Keratinocyte (primary cell): ENCODE results near the gene DMRTB1. TPM values are rescaled to one million over a fixed set of nuclear protein-coding genes. Genes with fewer than 3 reads are reported as not detected.

Experiments
- DNase-seq: peaks from one replicate; pipeline ENCODE4 v3.0.0-alpha.2; 2011; ENCODE audit warnings: low read depth, missing footprints, low spot score
- FAIRE-seq: peaks from 2 replicates; lab custom pipeline; 2011; peaks lifted over from hg19 to GRCh38; lab: Jason Lieb, UNC
- H2AFZ ChIP-seq: 2 replicates; pipeline ENCODE4 v1.6.0; 2012; ENCODE audit warnings: low read length, control low read depth, inconsistent platforms; ENCODE audit not compliant: control insufficient read depth
- H3K27ac ChIP-seq: 2 replicates; pipeline ENCODE4 v1.5.1; 2011; ENCODE audit warnings: low read length; ENCODE audit not compliant: control insufficient read depth, insufficient read depth
- H3K27me3 ChIP-seq: 3 replicates; pipeline ENCODE4 v1.6.0; 2011; ENCODE audit warnings: low read length; ENCODE audit not compliant: control insufficient read depth, insufficient read depth; ENCODE audit errors: extremely low read depth
- H3K36me3 ChIP-seq, 2 experiments: 2 replicates in 1 of 2; 3 replicates in 1 of 2; pipeline ENCODE4 v1.5.1; 2011; ENCODE audit warnings: low read length in 2 of 2, mild to moderate bottlenecking in 1 of 2; ENCODE audit not compliant: control insufficient read depth in 2 of 2, insufficient read depth in 2 of 2; ENCODE audit errors: extremely low read depth in 1 of 2
- H3K4me1 ChIP-seq: 3 replicates; pipeline ENCODE4 v1.5.1; 2011; ENCODE audit warnings: low read length; ENCODE audit not compliant: control insufficient read depth, insufficient read depth; ENCODE audit errors: extremely low read depth
- H3K4me2 ChIP-seq: 3 replicates; pipeline ENCODE4 v1.6.0; 2011; ENCODE audit warnings: low read depth, low read length; ENCODE audit not compliant: control insufficient read depth, insufficient read depth; ENCODE audit errors: extremely low read depth
- H3K4me3 ChIP-seq, 3 experiments: fragments of 200-600 bp in 1 of 3; sonication (generic) in 1 of 3; 2 replicates in 2 of 3; 3 replicates in 1 of 3; pipeline ENCODE4 v1.5.1; 2011 to 2016; ENCODE audit warnings: low read length in 3 of 3, mild to moderate bottlenecking in 3 of 3, control low read depth in 2 of 3, inconsistent platforms in 1 of 3, low read depth in 1 of 3, mixed read lengths in 1 of 3, mixed run types in 1 of 3, moderate library complexity in 1 of 3; ENCODE audit not compliant: control insufficient read depth in 2 of 3, insufficient read depth in 2 of 3; ENCODE audit errors: extremely low read depth in 1 of 3
- H3K79me2 ChIP-seq: 2 replicates; pipeline ENCODE4 v1.6.0; 2012; ENCODE audit warnings: low read length; ENCODE audit not compliant: control insufficient read depth, insufficient read depth
- H3K9ac ChIP-seq: 3 replicates; pipeline ENCODE4 v1.6.0; 2011; ENCODE audit warnings: low read length; ENCODE audit not compliant: control insufficient read depth, insufficient read depth; ENCODE audit errors: extremely low read depth
- H3K9me1 ChIP-seq: 3 replicates; pipeline ENCODE4 v1.6.0; 2011; ENCODE audit warnings: low read length; ENCODE audit not compliant: control insufficient read depth, insufficient read depth; ENCODE audit errors: extremely low read depth
- H3K9me3 ChIP-seq: 2 replicates; pipeline ENCODE4 v1.5.1; 2012; ENCODE audit warnings: low read depth, low read length; ENCODE audit not compliant: control insufficient read depth
- H4K20me1 ChIP-seq: 3 replicates; pipeline ENCODE4 v1.6.0; 2011; ENCODE audit warnings: low read length; ENCODE audit not compliant: control insufficient read depth, insufficient read depth; ENCODE audit errors: extremely low read depth
- EZH2 ChIP-seq: IDR thresholded peaks from one replicate; pipeline ENCODE4 v1.6.1; 2012; ENCODE audit warnings: inconsistent platforms, mild to moderate bottlenecking, low read length, moderate library complexity
- dilution Hi-C: fragments of 300-500 bp; cut with MboI; formaldehyde crosslinking; loops from one replicate; pipeline ENCODE4 v1.7.0; 2020; ENCODE audit warnings: low sequenced_read_pairs; ENCODE audit not compliant: extremely low pct_ligation_motif_present
- polyA plus RNA-seq, 5 experiments: library from polyadenylated mRNA; depleted of rRNA in 3 of 5; stranded (reverse) in 3 of 5; stranded (forward) in 1 of 5; unstranded in 1 of 5; fragments of >200 nt; gene quantifications; 1 replicate in 1 of 5; 2 replicates in 3 of 5; 3 replicates in 1 of 5; pipeline versions ENCODE4 v1.2.1 to v1.2.3, GENCODE V29; 2011 to 2012; ENCODE audit warnings: missing spikeins in 2 of 5, low read depth in 1 of 5, low replicate concordance in 1 of 5
- TF ChIP-seq, protein P1 (sequence below), 3 experiments: IDR thresholded peaks in 1 of 3; conservative IDR thresholded peaks in 1 of 3; optimal IDR thresholded peaks in 1 of 3; 2 replicates in 2 of 3; 3 replicates in 1 of 3; pipeline versions ENCODE3 to v1.5.1; 2011; ENCODE audit warnings: low read length in 3 of 3, mild to moderate bottlenecking in 3 of 3, moderate library complexity in 2 of 3, control low read depth in 1 of 3, inconsistent platforms in 1 of 3; ENCODE audit not compliant: insufficient read depth in 2 of 3; ENCODE audit errors: extremely low read depth in 1 of 3

DMRTB1 gene
- polyA plus RNA-seq, 1 donor (not counting 4 experiments of a cell fraction or from before 2014, with no cell fraction given) = not detected

DNA sequence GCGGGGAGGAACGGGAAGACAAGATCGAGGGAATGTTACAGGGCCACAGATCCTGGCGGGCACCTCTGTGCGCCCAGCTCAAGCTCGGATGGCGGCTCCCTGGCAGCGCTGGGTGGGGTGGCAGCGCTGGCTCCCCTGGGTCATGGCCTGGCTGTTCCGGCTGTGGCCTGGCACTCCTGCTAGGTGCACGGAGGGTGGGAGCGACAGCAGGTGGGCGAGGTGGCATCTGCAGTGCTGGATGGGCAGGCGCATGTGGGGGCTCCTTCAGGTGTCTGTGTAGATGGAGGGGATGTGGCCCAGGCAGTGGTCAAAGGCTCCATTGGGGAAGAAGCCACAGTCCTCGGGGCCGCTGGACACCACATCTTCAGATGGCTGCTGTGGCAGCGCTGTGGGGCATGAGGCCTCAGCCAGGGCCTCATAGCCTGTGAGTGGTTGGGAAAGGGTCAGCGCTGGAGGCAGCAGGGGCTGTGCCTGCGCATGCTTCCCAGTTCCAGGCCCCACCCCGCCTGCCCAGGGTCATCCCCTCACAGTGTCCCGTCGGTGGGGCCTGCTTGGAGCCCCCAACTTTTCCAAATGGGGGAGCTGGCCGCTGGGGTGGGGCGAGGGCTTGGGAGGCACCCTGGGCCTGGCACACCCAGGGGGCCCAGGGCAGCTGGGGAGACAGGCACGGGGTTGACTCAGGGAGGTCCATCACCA is 47.3 kb downstream of the DMRTB1 start:
- DNase-seq (no peak), FAIRE-seq (no peak)
- no peak overlapping the region for H3K4me3 ChIP-seq
- H4K20me1 ChIP-seq = no peaks in the 10 kb centered on the region
- dilution Hi-C loops = no loop called here
- H3K9me1 ChIP-seq = no peaks in the 10 kb centered on the region
- TF ChIP-seq, protein P1, sequence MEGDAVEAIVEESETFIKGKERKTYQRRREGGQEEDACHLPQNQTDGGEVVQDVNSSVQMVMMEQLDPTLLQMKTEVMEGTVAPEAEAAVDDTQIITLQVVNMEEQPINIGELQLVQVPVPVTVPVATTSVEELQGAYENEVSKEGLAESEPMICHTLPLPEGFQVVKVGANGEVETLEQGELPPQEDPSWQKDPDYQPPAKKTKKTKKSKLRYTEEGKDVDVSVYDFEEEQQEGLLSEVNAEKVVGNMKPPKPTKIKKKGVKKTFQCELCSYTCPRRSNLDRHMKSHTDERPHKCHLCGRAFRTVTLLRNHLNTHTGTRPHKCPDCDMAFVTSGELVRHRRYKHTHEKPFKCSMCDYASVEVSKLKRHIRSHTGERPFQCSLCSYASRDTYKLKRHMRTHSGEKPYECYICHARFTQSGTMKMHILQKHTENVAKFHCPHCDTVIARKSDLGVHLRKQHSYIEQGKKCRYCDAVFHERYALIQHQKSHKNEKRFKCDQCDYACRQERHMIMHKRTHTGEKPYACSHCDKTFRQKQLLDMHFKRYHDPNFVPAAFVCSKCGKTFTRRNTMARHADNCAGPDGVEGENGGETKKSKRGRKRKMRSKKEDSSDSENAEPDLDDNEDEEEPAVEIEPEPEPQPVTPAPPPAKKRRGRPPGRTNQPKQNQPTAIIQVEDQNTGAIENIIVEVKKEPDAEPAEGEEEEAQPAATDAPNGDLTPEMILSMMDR (optimal IDR thresholded peaks at IDR 0.05 in 1 of 3, IDR thresholded peaks at IDR 0.05 in 1 of 3, conservative IDR thresholded peaks at IDR 0.05 in 1 of 3; ENCODE audit: extremely low read depth in 1 of 3, insufficient read depth in 2 of 3, low read length in 3 of 3) = no peak
- no peak for TF ChIP-seq EZH2
- H2AFZ ChIP-seq = no peak overlapping the region
- H3K36me3 ChIP-seq = no peaks in the 10 kb centered on the region
- peaks cover 4% of the 10 kb centered on the region for H3K4me1 ChIP-seq
- no peak overlapping the region for H3K27ac ChIP-seq
- peaks cover 14% of the 10 kb centered on the region for H3K27me3 ChIP-seq
- H3K79me2 ChIP-seq = no peaks in the 10 kb centered on the region
- H3K4me2 ChIP-seq = no peak overlapping the region
- no peak overlapping the region for H3K9ac ChIP-seq
- H3K9me3 ChIP-seq = no peaks in the 10 kb centered on the region

DNA sequence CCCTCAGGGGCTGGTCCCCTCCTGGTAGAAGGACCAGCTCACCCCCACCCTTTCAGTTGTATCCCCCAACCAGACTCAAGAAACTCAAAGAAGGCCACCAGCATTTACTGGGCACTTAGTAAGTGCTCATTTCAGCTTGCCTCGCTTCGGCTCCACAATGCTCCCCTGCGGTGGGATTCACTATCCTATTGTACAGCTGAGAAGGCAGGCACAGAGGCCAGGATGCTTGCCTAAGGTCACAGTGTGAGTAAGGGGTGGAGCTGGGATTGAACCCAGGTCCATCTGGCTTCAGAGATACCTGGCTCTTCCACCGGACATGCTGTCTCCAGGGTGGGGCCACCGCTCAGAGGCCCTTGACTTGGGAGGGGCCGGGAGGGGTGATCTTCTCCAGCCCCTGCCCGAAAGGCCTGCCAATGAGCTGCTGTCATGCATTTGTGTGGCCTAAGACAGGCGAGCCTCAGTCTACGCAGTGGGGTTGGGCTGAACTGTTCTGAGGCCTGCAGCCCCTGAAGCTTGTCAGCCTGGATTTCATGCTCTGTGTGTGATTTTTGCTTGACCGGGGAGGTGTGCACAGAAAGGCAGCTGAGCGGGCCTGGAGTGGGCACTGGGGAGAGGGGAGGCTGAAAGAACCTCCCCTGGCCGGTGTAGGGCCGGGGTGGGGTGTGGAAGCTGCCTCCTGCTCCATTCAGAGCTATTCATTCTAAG is 48.1 kb downstream of the DMRTB1 start:
- Histone ChIP-seq H3K9me1 (no peaks in the 10 kb centered on the region), H2AFZ (no peak overlapping the region), H3K27me3 (peaks cover 14% of the 10 kb centered on the region), H3K79me2 (no peaks in the 10 kb centered on the region), H3K9ac (no peak overlapping the region), H3K27ac (no peak overlapping the region), H3K4me1 (peaks cover 4% of the 10 kb centered on the region), H3K36me3 (no peaks in the 10 kb centered on the region), H3K4me3 (no peak overlapping the region), H3K9me3 (no peaks in the 10 kb centered on the region), H4K20me1 (no peaks in the 10 kb centered on the region), H3K4me2 (no peak overlapping the region)
- DNase-seq (no peak), FAIRE-seq (no peak)
- dilution Hi-C loops = no loop called here
- TF ChIP-seq EZH2 = no peak
- TF ChIP-seq, protein P1 (optimal IDR thresholded peaks at IDR 0.05 in 1 of 3, IDR thresholded peaks at IDR 0.05 in 1 of 3, conservative IDR thresholded peaks at IDR 0.05 in 1 of 3; ENCODE audit: extremely low read depth in 1 of 3, insufficient read depth in 2 of 3, low read length in 3 of 3) = no peak
